ENCODE results near the gene SPCS3.

DNA sequence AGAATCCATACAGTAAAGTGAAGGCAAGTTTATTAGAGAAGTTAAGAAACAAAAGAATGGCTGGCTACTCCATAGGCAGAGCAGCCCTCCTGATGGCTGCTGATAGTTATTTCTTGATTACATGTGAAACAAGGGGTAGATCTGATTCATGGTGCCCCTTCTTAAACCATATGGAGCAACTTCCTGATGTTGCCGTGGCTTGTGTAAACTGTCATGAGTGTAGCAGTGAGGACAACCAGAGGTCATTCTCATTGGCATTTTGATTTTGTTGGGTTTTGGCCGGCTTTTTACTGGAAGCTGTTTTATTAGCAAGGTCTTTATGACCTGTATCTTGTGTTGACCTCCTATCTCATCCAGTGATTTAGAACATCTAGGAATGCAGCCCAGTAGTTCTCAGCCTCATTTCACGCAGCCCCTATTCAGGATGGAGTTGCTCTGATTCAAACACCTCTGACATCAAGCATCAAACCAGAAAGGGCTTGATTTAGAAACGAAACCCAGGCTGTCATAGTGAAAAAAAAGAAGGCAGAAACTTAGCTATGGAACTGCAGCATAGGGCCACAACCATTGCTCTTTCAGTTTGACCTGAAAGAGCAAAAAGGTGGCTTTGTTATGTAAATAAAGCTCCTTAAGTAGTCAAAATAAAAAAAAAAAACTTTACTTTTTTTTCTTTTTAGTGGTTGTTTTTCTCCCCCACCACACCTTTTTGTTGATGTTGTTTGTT is 37.8 kb downstream of the SPCS3 start:
- TF ChIP-seq GATA2 (IDR thresholded peaks at IDR 0.05; ENCODE audit: low read depth, low read length) (no peak), GATA3 (IDR thresholded peaks at IDR 0.05; ENCODE audit: low read depth, low read length) (no peak)

All from SH-SY5Y (cell line).